Measurements from ENCODE around the gene SCGB2A2.

GRCh38 chr11:62309991-62310390 is 40.0 kb downstream of the SCGB2A2 start:
- TF ChIP-seq CTCF (IDR thresholded peaks at IDR 0.05), result no peak
- no peak for TF ChIP-seq POLR2A (IDR thresholded peaks at IDR 0.05)
- no peak for TF ChIP-seq POLR2AphosphoS5 (IDR thresholded peaks at IDR 0.05)
